Measurements from ENCODE around the gene PLXDC2. TPM values are rescaled to one million over a fixed set of nuclear protein-coding genes. Genes with fewer than 3 reads are reported as not detected.

Gene PLXDC2
- total RNA-seq, 3 donors from 2014 or later, result 63.9 to 125 (median 101) TPM

- TF ChIP-seq CTCF (IDR thresholded peaks at IDR 0.05) (no peak), POLR2AphosphoS5 (IDR thresholded peaks at IDR 0.05) (no peak), POLR2A (IDR thresholded peaks at IDR 0.05) (no peak)
- Histone ChIP-seq H3K9me3 (no peaks in the 10 kb centered on the region), H3K4me3 (no peak overlapping the region), H3K4me1 (no peaks in the 10 kb centered on the region), H3K27me3 (no peaks in the 10 kb centered on the region), H3K36me3 (no peaks in the 10 kb centered on the region), H3K27ac (no peak overlapping the region)
- no peak for DNase-seq (ENCODE audit: low spot score in 2 of 2)
- intact Hi-C loops (cut with DNase I; ENCODE audit: low total_unique reads), result no loop called here
These were observed 75.2 kb downstream of the PLXDC2 start for GRCh38 chr10:19891429-19891828.

DNA sequence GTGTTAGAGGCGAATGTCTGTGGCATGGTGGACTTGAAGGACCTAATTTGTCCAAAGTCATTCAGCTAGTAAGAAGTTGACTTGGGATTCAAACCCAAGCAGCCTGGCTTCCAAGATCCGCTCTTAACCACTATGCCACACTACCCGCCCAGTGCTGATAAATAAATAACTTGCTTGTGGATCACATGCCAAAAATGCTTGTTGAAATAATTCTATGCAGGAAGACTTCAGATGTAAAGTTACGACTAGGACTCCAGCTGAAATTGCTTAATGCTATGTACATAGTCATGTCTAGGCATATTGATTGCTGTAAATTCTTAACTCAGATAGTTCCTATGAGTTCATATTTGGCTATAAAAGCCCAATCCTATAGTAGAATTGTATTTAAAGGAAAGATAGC is 76.0 kb downstream of the PLXDC2 start:
- Histone ChIP-seq H3K4me1 (no peaks in the 10 kb centered on the region), H3K36me3 (no peaks in the 10 kb centered on the region), H3K9me3 (no peaks in the 10 kb centered on the region), H3K27ac (no peak overlapping the region), H3K4me3 (no peak overlapping the region), H3K27me3 (no peaks in the 10 kb centered on the region)
- intact Hi-C loops (cut with DNase I; ENCODE audit: low total_unique reads), result no loop called here
- no peak for DNase-seq (ENCODE audit: low spot score in 2 of 2)
- TF ChIP-seq POLR2A (IDR thresholded peaks at IDR 0.05) (no peak), CTCF (IDR thresholded peaks at IDR 0.05) (no peak), POLR2AphosphoS5 (IDR thresholded peaks at IDR 0.05) (no peak)

- Histone ChIP-seq H3K36me3 (no peaks in the 10 kb centered on the region), H3K9me3 (no peaks in the 10 kb centered on the region), H3K4me1 (no peaks in the 10 kb centered on the region), H3K27me3 (no peaks in the 10 kb centered on the region), H3K4me3 (no peak overlapping the region), H3K27ac (no peak overlapping the region)
- intact Hi-C loops (cut with DNase I; ENCODE audit: low total_unique reads), result no loop called here
- TF ChIP-seq CTCF (IDR thresholded peaks at IDR 0.05) (no peak), POLR2AphosphoS5 (IDR thresholded peaks at IDR 0.05) (no peak), POLR2A (IDR thresholded peaks at IDR 0.05) (no peak)
- DNase-seq (ENCODE audit: low spot score in 2 of 2), result no peak
These were observed 76.4 kb downstream of the PLXDC2 start for GRCh38 chr10:19892677-19893076.

- no peaks in the 10 kb centered on the region for H3K36me3 ChIP-seq
These were observed 79.3 kb downstream of the PLXDC2 start for GRCh38 chr10:19895500-19895899.

DNA sequence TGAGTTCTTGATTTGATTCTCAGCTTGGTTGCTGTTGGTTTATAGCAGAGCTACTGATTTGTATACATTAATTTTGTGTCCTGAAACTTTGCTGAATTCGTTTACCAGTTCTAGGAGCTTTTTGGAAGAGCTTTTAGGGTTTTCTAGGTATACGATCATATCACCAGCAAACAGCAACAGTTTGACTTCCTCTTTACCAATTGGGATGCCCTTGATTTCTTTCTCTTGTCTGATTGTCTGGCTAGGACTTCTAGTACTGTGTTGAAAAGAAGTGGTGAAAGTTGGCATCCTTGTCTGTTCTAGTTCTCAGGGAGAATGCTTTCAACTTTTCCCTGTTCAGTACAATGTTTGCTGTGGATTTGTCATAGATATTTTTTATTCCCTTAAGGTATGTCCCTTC is 86.2 kb downstream of the PLXDC2 start:
- Histone ChIP-seq H3K36me3 (no peaks in the 10 kb centered on the region), H3K27me3 (no peaks in the 10 kb centered on the region), H3K9me3 (no peaks in the 10 kb centered on the region), H3K4me3 (no peak overlapping the region), H3K4me1 (no peaks in the 10 kb centered on the region), H3K27ac (no peak overlapping the region)
- intact Hi-C loops (cut with DNase I; ENCODE audit: low total_unique reads), result loop anchor here (5.0 kb wide), 1 partner anchor 80 kb away; no protein-coding TSS in a partner anchor
- DNase-seq (ENCODE audit: low spot score in 2 of 2), result no peak
- no peak for TF ChIP-seq CTCF (IDR thresholded peaks at IDR 0.05)
- no peak for TF ChIP-seq POLR2AphosphoS5 (IDR thresholded peaks at IDR 0.05)
- no peak for TF ChIP-seq POLR2A (IDR thresholded peaks at IDR 0.05)

More at GRCh38 chr10:19895500-19895899, 79.3 kb downstream of the PLXDC2 start:
- DNase-seq (ENCODE audit: low spot score in 2 of 2), result no peak
- Histone ChIP-seq H3K27me3 (no peaks in the 10 kb centered on the region), H3K4me1 (no peaks in the 10 kb centered on the region), H3K27ac (no peak overlapping the region), H3K4me3 (no peak overlapping the region), H3K9me3 (no peaks in the 10 kb centered on the region)
- intact Hi-C loops (cut with DNase I; ENCODE audit: low total_unique reads), result no loop called here
- TF ChIP-seq POLR2A (IDR thresholded peaks at IDR 0.05), result no peak

- TF ChIP-seq POLR2AphosphoS5 (IDR thresholded peaks at IDR 0.05), result no peak
- TF ChIP-seq POLR2A (IDR thresholded peaks at IDR 0.05), result no peak
- TF ChIP-seq CTCF (IDR thresholded peaks at IDR 0.05), result no peak
- Histone ChIP-seq H3K4me1 (peaks cover 0 to 3% of the 10 kb centered on the region in 2 donors), H3K27me3 (no peaks in the 10 kb centered on the region), H3K4me3 (no peak overlapping the region), H3K27ac (no peak overlapping the region), H3K9me3 (no peaks in the 10 kb centered on the region), H3K36me3 (no peaks in the 10 kb centered on the region)
- DNase-seq (ENCODE audit: low spot score in 2 of 2), result no peak
- intact Hi-C loops (cut with DNase I; ENCODE audit: low total_unique reads), result loop anchor here (5.0 kb wide), 1 partner anchor 82 kb away; no protein-coding TSS in a partner anchor
These were observed 88.0 kb downstream of the PLXDC2 start for GRCh38 chr10:19904202-19904661.
